Thymus (tissue), 11 donors: ENCODE results near the gene TEAD1. TPM values are rescaled to one million over a fixed set of nuclear protein-coding genes. Genes with fewer than 3 reads are reported as not detected.

Experiments
- DNase-seq, 9 donors: peaks; one replicate each; pipeline ENCODE4 v3.0.0-alpha.2; 2013; ENCODE audit warnings: low spot score in 9 of 9, low read depth in 6 of 9, missing footprints in 1 of 9
- H3K27ac ChIP-seq, 2 donors: one replicate each; pipeline ENCODE4 v1.5.1; 2013; ENCODE audit warnings: control low read depth in 1 of 2, low read depth in 1 of 2, low read length in 1 of 2, mild to moderate bottlenecking in 1 of 2, moderate library complexity in 1 of 2
- H3K27me3 ChIP-seq, 2 donors: one replicate each; pipeline ENCODE4 v1.5.1; 2013; ENCODE audit warnings: low read length in 1 of 2; ENCODE audit not compliant: control insufficient read depth in 2 of 2, insufficient read depth in 1 of 2
- H3K36me3 ChIP-seq, 2 donors: one replicate each; pipeline ENCODE4 v1.5.1; 2013; ENCODE audit warnings: low read length in 1 of 2, mild to moderate bottlenecking in 1 of 2, moderate library complexity in 1 of 2; ENCODE audit not compliant: control insufficient read depth in 2 of 2, insufficient read depth in 2 of 2
- H3K4me1 ChIP-seq, 2 donors: one replicate each; pipeline ENCODE4 v1.5.1; 2013; ENCODE audit warnings: low read length in 2 of 2; ENCODE audit not compliant: control insufficient read depth in 2 of 2, insufficient read depth in 2 of 2
- H3K4me3 ChIP-seq, 2 donors: one replicate each; pipeline ENCODE4 v1.5.1; 2013; ENCODE audit warnings: low read length in 2 of 2, control low read depth in 1 of 2, mild to moderate bottlenecking in 1 of 2
- H3K9me3 ChIP-seq, 2 donors: one replicate each; pipeline ENCODE4 v1.5.1; 2013; ENCODE audit warnings: low read length in 1 of 2, mild to moderate bottlenecking in 1 of 2; ENCODE audit not compliant: control insufficient read depth in 2 of 2, insufficient read depth in 1 of 2
- WGBS: extraction: QIAGEN DNeasy Blood & Tissue Kit; methylation state at CpG from one replicate; pipeline ENCODE4 v1.1.7; 2013; 5-methylcytosine and 5-hydroxymethylcytosine counted together
- polyA plus RNA-seq: library from polyadenylated mRNA; stranded (reverse); fragments of 200-250 nt; gene quantifications from one replicate; pipeline ENCODE4 v1.2.3, GENCODE V29; 2013
- total RNA-seq: library from RNA; stranded (reverse); fragments of 120-200 nt; gene quantifications from one replicate; pipeline ENCODE4 v1.2.4, GENCODE V29; 2013
- donor health status: healthy.

Gene TEAD1
- total and polyA plus RNA-seq, 2 donors: 3.7 to 5.4 TPM

- H3K27ac ChIP-seq: no peak overlapping the region
- H3K27me3 ChIP-seq: no peaks in the 10 kb centered on the region
- DNase-seq: no peak
- 95% methylated on average over 5 of the region's 5 CpGs for WGBS
- no peaks in the 10 kb centered on the region for H3K9me3 ChIP-seq
- no peaks in the 10 kb centered on the region for H3K4me1 ChIP-seq
- H3K4me3 ChIP-seq: no peak overlapping the region
- no peaks in the 10 kb centered on the region for H3K36me3 ChIP-seq
Measured at GRCh38 chr11:12729941-12730340, 55.7 kb downstream of the TEAD1 start.

DNA sequence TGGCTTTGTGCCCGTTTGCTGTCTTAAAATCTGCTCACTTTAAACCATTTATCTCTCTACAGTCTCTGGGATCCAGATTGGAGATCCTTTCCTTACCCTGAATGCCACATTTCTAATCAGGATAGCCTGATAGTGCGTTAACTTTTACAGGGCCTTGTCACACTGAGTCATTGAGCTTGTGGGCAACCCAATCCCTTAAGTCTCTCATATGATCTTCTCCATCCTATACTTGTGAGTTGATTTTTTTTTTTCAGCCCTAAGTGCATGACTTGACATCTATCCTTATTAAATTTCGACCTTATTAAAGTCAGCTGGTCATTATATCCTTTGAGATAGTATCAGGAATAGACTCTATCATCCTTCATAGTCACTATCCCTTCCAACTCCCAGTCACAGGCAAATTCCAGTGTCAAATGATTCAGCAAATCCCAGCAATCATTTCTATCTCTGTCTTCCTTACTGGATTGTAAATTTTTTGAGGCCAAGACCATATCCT, 57.7 kb downstream of the TEAD1 start:
- no peak overlapping the region for H3K4me3 ChIP-seq
- WGBS: 83% methylated on average over 3 of the region's 3 CpGs

GRCh38 chr11:12733091-12733490, 58.9 kb downstream of the TEAD1 start:
- no peak overlapping the region for H3K27ac ChIP-seq
- no peak for DNase-seq
- no peak overlapping the region for H3K4me3 ChIP-seq
- no peaks in the 10 kb centered on the region for H3K9me3 ChIP-seq
- H3K4me1 ChIP-seq: no peaks in the 10 kb centered on the region
- WGBS: 94% methylated on average over 2 of the region's 2 CpGs
- H3K36me3 ChIP-seq: no peaks in the 10 kb centered on the region
- no peaks in the 10 kb centered on the region for H3K27me3 ChIP-seq

More for the DNA sequence above, 57.7 kb downstream of the TEAD1 start:
- no peaks in the 10 kb centered on the region for H3K9me3 ChIP-seq
- no peaks in the 10 kb centered on the region for H3K27me3 ChIP-seq
- no peak for DNase-seq
- H3K4me1 ChIP-seq: no peaks in the 10 kb centered on the region
- no peak overlapping the region for H3K27ac ChIP-seq
- no peaks in the 10 kb centered on the region for H3K36me3 ChIP-seq

DNA sequence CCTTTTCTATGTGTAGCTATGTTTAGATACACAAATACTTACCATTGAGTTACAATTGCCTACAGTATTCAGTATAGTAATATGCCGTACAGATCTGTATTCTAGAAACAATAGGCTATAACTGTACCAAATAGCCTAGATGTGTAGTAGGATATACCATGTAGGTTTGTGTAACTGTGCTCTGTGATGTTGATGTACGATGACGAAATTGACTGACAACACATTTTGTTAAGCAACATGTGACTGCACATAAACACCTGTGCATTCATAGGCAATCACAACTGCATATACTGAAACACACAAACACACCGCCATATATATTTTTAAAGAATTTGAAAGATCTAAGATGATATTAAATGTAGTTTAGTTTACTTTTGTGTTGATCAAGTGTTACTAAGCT, 60.4 kb downstream of the TEAD1 start:
- Histone ChIP-seq H3K4me3 (no peak overlapping the region), H3K27me3 (no peaks in the 10 kb centered on the region), H3K36me3 (no peaks in the 10 kb centered on the region), H3K27ac (no peak overlapping the region), H3K9me3 (no peaks in the 10 kb centered on the region), H3K4me1 (no peaks in the 10 kb centered on the region)
- no peak for DNase-seq
- over 99% methylated on average over 4 of the region's 4 CpGs for WGBS

DNA sequence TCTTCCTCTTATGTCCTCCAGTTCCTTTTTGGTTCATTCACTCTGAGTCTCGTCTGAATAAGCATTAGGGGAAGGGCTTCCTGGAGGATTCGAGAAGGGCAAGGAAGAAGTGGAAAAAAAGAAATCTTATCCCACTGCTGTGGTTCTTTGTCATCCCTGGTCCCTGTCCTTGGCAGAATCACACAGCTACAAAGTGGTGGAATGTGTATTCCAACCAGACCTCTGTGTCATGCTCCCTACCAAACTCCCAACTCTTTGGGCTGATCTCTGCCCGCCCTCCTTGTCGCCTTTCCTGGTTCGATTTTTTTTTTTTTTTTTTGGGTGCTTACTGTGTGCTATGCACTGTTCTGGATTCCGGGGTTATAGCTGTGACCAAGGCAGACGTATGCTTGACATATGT, 61.0 kb downstream of the TEAD1 start:
- H3K27me3 ChIP-seq: no peaks in the 10 kb centered on the region
- DNase-seq: no peak
- no peaks in the 10 kb centered on the region for H3K36me3 ChIP-seq
- H3K4me1 ChIP-seq: no peaks in the 10 kb centered on the region
- H3K27ac ChIP-seq: no peak overlapping the region
- no peak overlapping the region for H3K4me3 ChIP-seq
- 86% methylated on average over 7 of the region's 7 CpGs for WGBS
- H3K9me3 ChIP-seq: no peaks in the 10 kb centered on the region

DNA sequence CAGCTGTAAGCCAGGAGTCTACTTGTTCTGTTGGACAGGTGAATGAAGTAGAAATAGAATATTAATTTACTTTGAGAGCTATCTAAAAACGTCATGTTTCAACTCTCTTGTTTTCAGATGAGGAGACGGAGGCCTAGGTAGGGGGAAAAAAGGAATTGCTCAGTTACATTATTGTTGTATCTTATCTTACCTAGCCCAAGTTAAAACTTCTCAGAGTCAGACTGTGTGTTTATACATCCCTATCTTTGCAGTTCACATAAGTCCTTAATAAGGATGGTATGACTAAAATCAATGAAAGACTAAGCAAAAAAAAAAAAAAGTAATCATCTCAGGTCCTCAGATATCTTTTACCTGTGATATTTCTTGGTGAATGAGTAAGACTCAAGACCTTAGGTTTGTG, 62.8 kb downstream of the TEAD1 start:
- no peaks in the 10 kb centered on the region for H3K27me3 ChIP-seq
- no peak overlapping the region for H3K4me3 ChIP-seq
- no peaks in the 10 kb centered on the region for H3K9me3 ChIP-seq
- no peaks in the 10 kb centered on the region for H3K4me1 ChIP-seq
- 95% methylated on average over 2 of the region's 2 CpGs for WGBS
- H3K27ac ChIP-seq: no peak overlapping the region
- no peak for DNase-seq
- H3K36me3 ChIP-seq: no peaks in the 10 kb centered on the region

DNA sequence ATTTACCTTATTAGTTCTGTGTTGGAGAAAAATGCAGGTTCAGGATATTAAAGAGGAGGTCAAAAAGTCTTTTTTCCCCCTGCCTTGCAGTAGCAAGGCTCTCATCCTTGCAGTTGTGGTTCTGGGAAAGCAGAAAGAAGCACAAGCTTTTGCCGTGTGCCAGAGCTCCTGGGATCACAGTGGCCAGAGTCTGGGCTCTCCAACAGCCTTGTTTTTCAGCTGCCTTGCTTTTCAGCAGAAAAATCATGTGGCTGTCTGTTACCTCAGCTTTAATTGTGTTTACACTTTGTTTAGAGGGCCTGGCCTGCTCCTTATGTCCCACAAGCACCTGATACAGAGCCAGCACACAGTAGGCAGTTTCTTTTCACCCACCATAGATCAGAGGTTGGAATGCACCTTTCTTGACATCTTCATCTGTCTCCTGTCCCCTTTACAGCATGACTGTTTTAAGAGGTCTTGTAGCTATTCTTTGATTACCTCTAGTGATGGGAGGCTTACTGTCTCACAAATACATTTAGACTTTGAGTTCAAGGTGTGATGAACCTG, 67.5 kb downstream of the TEAD1 start:
- 90% methylated on average over 1 of the region's 1 CpG for WGBS
- Histone ChIP-seq H3K9me3 (no peaks in the 10 kb centered on the region), H3K36me3 (no peaks in the 10 kb centered on the region), H3K27ac (no peak overlapping the region), H3K4me1 (peaks cover 0 to 1% of the 10 kb centered on the region in 2 donors), H3K27me3 (peaks cover 0 to 3% of the 10 kb centered on the region in 2 donors), H3K4me3 (no peak overlapping the region)
- no peak for DNase-seq

- DNase-seq: no peak
- no peak overlapping the region for H3K27ac ChIP-seq
- H3K4me1 ChIP-seq: peaks cover 0 to 4% of the 10 kb centered on the region in 2 donors
- H3K36me3 ChIP-seq: no peaks in the 10 kb centered on the region
- H3K9me3 ChIP-seq: no peaks in the 10 kb centered on the region
- 94% methylated on average over 8 of the region's 8 CpGs for WGBS
- H3K4me3 ChIP-seq: no peak overlapping the region
- peaks cover 0 to 4% of the 10 kb centered on the region in 2 donors for H3K27me3 ChIP-seq
Measured at GRCh38 chr11:12743834-12744449, 69.7 kb downstream of the TEAD1 start.

DNA sequence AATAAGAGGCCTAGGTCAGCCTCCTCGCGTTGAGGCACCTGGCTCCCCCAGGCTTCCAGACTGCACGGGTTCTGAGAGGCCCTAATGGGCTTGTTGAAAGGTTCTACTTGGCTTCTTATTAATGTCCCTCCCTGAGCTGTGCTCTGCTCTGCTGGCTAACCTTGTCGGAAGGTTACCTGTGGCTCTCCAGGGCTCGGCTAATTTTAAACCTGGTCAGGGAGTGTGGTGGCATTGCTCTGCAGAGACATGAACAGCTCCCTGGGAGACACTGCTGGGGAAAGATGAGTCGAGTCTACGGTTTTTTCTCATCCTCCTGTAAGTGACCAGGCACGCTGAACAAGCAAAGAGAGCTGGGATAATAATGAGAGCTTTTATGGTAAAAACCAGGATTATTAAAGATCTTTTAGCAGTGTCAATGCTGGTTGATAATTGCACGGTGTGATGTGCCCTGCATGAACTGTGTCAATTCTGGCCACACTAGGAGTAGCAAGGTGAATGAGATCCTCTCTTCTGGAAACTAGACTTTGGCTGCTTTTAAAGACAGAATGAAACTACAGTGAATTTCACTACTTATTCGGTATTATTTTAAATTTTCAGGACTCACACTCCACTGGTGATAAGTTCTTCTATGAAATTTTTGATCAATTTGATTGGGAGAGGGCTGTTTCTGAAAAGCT, 70.7 kb downstream of the TEAD1 start:
- peaks cover 0 to 4% of the 10 kb centered on the region in 2 donors for H3K4me1 ChIP-seq
- 91% methylated on average over 10 of the region's 10 CpGs for WGBS
- H3K36me3 ChIP-seq: no peaks in the 10 kb centered on the region
- H3K9me3 ChIP-seq: no peaks in the 10 kb centered on the region
- peaks cover 0 to 4% of the 10 kb centered on the region in 2 donors for H3K27me3 ChIP-seq
- no peak overlapping the region for H3K4me3 ChIP-seq
- H3K27ac ChIP-seq: no peak overlapping the region
- DNase-seq: no peak
